GM12892 (cell line): ENCODE data around the gene ATXN1.

Experiments used
- DNase-seq: peaks from one replicate; pipeline ENCODE4 v3.0.0; 2011; ENCODE audit not compliant: insufficient read length
- FAIRE-seq: peaks from 2 replicates; lab custom pipeline; 2011; peaks lifted over from hg19 to GRCh38; lab: Jason Lieb, UNC
- POLR2A ChIP-seq: IDR thresholded peaks from 2 replicates; pipeline ENCODE4 v1.6.1; 2011; ENCODE audit warnings: low read depth, low read length, control low read depth
- POLR2AphosphoS5 ChIP-seq: IDR thresholded peaks from 2 replicates; pipeline ENCODE4 v1.6.1; 2011; ENCODE audit warnings: low read depth, low read length, control low read depth
- TAF1 ChIP-seq: IDR thresholded peaks from 2 replicates; pipeline ENCODE4 v1.6.1; 2011; ENCODE audit warnings: low read depth, mild to moderate bottlenecking, control low read depth, low read length, borderline replicate concordance

ATXN1 gene

GRCh38 chr6:16361861-16362260, 399.4 kb downstream of the ATXN1 start:
- FAIRE-seq, result no peak
- TF ChIP-seq POLR2AphosphoS5 (no peak), POLR2A (no peak), TAF1 (no peak)
- no peak for DNase-seq

GRCh38 chr6:16361121-16361520, 400.1 kb downstream of the ATXN1 start:
- no peak for FAIRE-seq
- DNase-seq, result no peak
- TF ChIP-seq POLR2A, result no peak
- TF ChIP-seq TAF1, result no peak
- no peak for TF ChIP-seq POLR2AphosphoS5

- DNase-seq, result no peak
- TF ChIP-seq TAF1, result no peak
- TF ChIP-seq POLR2A, result no peak
- TF ChIP-seq POLR2AphosphoS5, result no peak
- FAIRE-seq, result no peak
These were observed 400.9 kb downstream of the ATXN1 start for GRCh38 chr6:16360365-16360764.

- DNase-seq, result no peak
- FAIRE-seq, result no peak
- no peak for TF ChIP-seq POLR2A
- TF ChIP-seq TAF1, result no peak
- no peak for TF ChIP-seq POLR2AphosphoS5
These were observed 401.7 kb downstream of the ATXN1 start for GRCh38 chr6:16359563-16359962.

GRCh38 chr6:16358531-16359138, 402.6 kb downstream of the ATXN1 start:
- no peak for FAIRE-seq
- DNase-seq, result no peak
- TF ChIP-seq POLR2A (no peak), TAF1 (no peak), POLR2AphosphoS5 (no peak)

- TF ChIP-seq POLR2A (no peak), TAF1 (no peak), POLR2AphosphoS5 (no peak)
- FAIRE-seq, result no peak
- DNase-seq, result no peak
These were observed 405.4 kb downstream of the ATXN1 start for GRCh38 chr6:16355699-16356446.

- no peak for FAIRE-seq
- TF ChIP-seq TAF1, result no peak
- no peak for TF ChIP-seq POLR2A
- TF ChIP-seq POLR2AphosphoS5, result no peak
- no peak for DNase-seq
These were observed 406.0 kb downstream of the ATXN1 start for GRCh38 chr6:16355238-16355637.

DNA sequence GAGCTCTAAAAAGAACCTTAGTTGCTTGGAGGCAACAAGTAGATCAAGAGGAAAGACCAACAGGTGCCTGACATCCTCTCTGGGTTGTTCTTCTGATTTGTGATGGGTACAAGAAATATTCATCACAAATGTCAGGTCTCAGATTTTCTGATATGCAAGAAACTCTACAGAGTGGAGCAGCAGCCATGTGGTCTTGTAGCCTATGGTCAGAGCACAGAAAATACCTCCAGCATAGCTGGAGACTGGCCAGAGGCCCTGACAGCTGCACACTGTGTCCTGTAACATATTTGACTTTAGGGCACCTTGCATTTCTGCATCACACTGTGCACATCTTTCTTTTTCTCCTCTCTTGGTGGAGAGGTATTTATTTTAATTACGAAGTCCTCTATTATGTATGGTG, 406.6 kb downstream of the ATXN1 start:
- FAIRE-seq, result no peak
- TF ChIP-seq TAF1 (no peak), POLR2AphosphoS5 (no peak), POLR2A (no peak)

GRCh38 chr6:16352821-16353438, 408.3 kb downstream of the ATXN1 start:
- DNase-seq (no peak), FAIRE-seq (no peak)

More for the DNA sequence above, 406.6 kb downstream of the ATXN1 start:
- DNase-seq, result no peak

DNA sequence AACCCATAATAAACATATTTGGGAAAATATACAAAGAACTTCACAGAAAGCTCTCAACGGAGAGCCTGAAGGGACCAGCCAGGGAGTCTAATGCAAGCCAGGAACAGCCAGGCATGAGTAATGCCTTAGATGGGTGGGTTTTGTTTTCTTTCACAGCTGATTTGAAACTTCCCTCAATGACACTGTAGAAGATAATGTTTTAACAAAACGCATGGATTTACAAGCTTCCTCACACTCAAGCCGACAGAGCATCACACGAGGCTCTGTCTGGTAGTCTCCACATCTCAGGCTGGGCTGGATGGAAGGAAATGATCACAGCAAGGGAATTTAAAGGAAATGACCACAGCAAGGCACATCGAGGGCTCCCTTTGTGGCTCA, 409.0 kb downstream of the ATXN1 start:
- TF ChIP-seq POLR2AphosphoS5 (no peak), TAF1 (no peak), POLR2A (no peak)
- no peak for DNase-seq
- FAIRE-seq, result no peak

More at GRCh38 chr6:16352821-16353438, 408.3 kb downstream of the ATXN1 start:
- no peak for TF ChIP-seq POLR2A
- no peak for TF ChIP-seq POLR2AphosphoS5
- TF ChIP-seq TAF1, result no peak

DNA sequence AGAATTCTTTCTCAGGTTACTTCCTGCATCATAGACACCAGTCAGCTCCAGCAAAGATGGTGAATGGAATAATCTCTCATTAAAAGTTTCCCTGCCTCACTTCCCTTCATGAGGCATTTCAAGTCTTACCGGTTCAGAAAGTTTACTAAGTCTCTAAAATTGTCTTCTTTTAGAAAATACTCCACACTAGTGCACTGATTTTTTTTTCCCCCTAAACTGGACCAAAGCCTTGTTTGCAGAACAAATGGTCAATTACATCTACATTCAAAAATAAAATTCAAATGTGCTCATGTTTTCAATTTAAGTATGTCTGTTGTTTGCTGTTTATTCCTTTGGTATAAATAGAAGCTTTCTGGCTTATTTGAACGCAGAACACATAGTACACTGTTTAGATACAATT, 411.7 kb downstream of the ATXN1 start:
- no peak for TF ChIP-seq POLR2A
- TF ChIP-seq TAF1, result no peak
- FAIRE-seq, result no peak

More for the DNA sequence above, 411.7 kb downstream of the ATXN1 start:
- DNase-seq, result no peak
